A204.1 (cell line): ENCODE results near the gene AXIN2.

Experiments
- FAIRE-seq: peaks from 2 replicates; lab custom pipeline; 2012; peaks lifted over from hg19 to GRCh38; lab: Jason Lieb, UNC

The AXIN2 gene

DNA sequence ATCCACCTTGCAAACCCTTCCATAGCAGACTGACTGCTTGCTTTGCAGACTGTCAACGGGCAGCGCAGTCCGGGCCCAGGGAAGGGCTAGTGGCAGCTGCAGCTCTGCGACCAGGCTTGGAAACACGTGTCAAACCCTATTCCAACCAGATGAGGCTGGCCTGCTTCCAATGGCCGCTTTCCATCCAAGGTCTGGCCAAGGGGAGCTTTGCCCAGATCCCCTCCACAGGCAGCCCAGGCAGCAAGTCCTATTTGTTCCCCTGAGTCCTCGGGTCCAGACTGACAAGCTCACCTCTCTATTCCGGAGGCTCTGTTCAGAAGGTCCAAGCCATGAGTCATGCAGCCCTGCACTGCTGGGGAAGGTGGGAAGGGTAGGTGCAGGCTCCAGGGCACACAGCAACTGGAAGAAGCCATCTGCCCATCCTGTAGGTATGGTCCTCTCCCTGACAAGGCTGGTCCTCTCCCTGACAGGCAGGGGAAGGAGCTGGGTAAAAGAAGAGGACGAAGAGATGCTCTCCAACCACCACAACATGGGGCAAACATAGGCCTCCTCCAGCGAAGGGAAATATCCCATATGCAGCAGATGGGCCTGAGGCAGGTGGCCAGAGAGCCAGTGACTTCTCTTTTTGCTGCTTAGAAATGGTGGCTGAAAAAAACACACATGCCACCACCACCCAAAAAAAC is 22.6 kb upstream of the AXIN2 start:
- no peak for FAIRE-seq

DNA sequence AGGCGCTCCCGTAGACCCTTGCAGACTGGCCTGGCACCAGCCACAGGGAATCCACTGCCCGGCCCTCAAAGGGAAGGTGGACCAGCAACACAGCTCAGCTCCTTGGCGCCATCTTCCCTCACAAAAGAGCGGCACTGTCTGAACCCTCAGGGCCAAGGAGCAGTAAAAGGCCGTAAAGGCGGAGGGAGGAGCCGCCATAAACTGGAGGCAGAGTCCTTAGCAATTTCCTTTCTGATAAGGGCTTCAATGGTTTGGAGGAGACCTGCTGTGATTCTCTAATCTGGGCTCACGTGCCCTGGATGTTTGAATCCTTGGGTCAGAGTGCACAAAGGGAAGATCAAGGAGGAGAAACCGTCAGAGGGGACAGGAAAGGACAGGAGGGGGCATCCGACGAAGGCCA is 15.5 kb upstream of the AXIN2 start:
- FAIRE-seq, result no peak

DNA sequence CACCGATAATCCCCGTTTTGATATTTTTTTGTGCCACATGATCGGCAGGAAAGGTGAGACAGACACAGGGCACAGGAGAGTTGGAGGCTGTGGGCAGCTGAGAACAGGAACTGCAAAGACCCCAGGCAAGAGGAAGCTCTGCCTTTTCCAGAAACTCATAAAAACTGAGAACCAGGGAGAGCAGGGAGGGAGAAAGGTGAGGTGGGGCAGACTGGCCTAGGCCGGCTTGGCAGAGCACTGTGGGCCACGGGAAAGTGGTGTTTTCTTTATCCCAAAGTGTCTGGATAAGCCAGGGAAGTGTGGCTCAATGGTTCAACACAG is 11.8 kb upstream of the AXIN2 start:
- no peak for FAIRE-seq

DNA sequence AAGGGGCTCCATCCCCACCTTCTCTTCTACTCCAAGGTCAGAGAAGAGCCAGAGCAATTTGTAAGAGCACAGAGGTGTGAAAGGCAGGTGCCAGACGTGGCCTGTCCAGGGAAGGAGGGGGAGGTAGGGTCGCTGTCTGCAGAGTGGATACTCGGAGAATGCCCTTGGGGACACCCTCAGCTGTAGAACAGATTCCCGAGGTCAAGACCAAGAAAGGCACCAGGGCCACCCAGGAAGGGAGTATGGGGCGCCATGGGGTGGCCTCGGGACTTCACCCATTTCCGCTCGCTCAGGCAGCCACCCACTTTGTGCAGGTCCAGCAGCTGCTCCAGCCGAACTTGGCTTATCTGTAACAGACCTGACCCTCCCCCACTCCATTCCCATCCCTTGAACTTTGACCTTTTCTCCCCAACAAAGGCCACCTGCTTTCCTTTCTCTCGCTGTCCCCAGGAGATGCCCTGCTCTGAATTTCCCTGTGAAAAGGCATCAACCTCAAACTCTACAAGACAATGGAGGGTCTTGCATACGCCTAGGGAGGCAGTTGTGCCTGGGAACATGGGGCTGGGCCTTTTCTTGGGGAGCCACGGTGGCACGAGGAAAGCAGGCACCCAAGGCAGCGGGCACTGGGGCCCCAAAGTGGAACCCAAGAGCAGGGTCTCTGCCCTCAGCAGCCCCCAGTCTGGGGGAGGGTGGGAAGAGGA is 11.3 kb upstream of the AXIN2 start:
- FAIRE-seq, result no peak

DNA sequence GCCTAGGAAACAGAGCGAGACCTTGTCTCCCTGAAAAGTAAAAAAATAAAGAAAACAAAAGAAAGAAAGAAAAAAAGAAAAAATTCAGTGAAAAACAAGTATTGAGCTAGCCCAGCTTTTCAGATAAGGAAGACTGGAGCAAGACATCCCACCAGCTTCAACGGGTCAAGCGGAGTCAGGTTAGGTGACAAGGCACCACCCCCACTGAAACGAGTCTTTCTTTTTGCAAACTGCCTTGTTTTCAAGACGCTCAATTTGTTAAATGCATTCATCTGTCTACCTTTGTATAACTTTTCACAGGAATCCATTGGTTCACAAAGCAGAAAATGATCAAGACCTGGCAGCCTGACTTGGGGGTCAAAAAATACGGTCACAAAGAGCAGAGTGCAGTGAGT is 10.7 kb upstream of the AXIN2 start:
- FAIRE-seq, result no peak

DNA sequence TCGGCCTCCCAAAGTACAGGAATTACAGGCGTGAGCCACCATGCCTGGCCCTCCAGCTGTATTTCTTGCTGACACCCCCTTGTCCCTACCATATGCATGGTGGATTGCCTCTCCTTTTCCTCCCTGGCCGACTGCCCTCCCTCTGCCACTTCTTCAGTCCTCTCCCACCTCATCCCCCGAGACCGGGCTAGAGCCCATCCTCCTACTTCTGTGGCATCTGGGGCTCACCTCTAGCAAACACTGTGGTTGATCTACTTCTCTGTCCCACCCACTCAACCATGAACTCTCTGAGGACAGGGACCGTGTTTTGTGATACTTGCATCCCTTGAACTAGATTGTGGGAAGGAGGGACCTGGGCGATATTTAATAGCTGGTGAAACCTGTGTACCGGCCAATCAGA is 7.5 kb upstream of the AXIN2 start:
- no peak for FAIRE-seq

DNA sequence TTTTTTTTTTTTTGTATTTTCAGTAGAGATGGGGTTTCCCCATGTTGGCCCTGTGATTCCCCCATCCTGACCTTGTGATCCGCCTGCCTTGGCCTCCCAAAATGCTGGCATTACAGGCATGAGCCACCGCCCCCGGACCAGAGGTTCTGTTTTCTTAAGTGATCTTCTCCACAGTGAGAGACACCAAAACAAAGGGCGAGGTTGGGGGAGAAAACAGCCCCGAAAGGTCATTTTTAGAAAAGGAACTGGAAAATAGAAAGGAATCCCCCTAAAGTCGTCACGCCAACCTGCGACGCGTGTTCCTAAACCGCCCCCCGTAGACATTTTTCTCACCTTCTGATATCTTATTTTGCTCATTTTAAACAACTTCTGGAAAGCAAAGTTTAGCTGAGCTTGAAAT is 6.1 kb upstream of the AXIN2 start:
- no peak for FAIRE-seq

DNA sequence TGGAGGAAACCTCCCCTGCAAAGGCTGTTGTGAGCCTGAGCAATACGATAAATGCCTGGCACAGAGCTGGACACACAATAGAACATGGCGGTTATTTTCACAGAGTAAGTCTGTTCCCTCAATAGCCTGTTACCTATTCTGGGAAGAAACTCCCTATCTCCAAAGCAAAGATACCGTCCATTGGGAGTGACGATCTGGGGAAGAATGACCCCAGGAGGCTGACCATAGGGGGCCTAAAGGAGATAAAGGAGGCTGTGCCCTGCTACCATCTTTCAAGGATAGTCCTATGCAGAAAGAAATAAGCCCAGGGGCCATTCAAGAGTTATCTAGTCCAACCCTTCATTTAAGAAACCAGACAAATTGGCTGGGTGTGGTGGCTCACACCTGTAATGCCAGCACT is 4.1 kb upstream of the AXIN2 start:
- FAIRE-seq, result no peak

DNA sequence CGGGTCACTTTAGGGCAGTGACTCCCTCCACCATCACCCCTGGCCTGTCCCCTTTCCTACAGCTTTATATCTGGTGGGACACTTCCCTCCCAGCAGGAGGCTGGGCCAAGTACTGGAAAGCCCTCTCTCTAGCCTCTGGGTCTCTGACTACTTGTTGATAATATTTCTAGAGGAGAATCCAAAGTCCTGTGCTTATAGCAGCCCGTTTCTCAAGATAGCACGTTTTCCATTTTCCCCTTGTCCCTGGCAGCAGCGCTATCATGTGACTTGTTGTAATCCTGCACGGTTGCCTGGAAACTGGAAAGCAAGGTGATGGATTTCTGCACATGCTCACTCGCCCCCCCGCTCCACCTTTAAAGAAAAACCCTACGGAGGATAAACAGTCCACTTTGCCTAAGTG is 3.3 kb upstream of the AXIN2 start:
- FAIRE-seq, result no peak

DNA sequence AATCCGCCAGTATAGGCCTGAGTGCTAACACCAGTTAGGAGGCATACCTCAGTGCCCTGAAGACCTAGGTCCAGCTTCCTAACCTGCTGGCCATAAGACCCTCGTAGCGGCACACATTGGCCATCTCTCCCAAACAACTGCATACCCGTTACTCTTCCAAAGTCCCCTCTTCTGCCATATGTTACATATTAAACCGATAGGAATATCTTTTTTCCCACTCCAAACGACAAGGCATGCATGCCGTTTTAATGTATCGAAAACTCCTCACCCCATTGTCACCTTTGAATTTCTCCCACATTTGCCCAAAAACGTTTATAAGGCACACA is 721 bp upstream of the AXIN2 start:
- no peak for FAIRE-seq

DNA sequence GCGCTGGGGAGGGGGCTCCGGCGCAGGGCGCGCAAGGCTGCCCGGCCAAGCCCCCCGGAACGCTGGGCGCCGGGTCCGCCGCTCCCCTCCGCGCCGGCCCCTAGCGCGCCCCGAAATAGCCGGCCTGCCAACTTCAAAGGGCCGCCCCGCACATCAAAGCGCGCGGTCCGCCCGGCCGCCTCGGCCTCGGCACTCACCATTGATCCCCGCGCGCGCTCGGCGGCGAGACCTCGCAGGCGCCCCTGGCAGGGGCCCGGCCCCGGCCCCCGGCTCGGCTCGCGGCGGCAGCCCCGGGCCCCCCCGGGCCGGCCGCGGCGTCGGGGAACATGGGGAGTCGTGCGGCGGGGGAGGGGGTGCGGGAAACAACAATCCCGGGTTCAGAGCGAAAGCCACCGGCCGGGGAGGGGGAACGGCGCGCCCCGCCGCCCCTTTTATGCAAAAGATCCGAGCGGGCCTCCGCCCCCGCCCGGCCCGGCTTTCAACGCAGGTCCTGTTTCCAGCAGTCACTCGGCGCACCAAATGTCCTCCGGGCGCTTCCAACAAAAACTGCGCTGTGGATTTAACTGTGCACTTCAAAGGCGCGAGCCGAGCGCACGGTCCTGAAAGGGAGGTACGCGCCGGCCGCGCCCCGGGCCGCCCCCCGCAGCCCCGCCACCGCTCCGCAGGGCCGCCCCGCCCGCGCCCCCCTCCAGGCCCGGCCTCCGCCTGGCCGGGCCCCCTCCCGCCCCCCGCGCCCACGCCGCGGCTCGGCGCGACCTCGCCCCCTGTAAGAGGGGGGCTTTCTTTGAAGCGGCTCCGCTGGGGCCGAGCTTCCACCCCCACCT is 608 bp downstream of the AXIN2 start:
- no peak for FAIRE-seq

DNA sequence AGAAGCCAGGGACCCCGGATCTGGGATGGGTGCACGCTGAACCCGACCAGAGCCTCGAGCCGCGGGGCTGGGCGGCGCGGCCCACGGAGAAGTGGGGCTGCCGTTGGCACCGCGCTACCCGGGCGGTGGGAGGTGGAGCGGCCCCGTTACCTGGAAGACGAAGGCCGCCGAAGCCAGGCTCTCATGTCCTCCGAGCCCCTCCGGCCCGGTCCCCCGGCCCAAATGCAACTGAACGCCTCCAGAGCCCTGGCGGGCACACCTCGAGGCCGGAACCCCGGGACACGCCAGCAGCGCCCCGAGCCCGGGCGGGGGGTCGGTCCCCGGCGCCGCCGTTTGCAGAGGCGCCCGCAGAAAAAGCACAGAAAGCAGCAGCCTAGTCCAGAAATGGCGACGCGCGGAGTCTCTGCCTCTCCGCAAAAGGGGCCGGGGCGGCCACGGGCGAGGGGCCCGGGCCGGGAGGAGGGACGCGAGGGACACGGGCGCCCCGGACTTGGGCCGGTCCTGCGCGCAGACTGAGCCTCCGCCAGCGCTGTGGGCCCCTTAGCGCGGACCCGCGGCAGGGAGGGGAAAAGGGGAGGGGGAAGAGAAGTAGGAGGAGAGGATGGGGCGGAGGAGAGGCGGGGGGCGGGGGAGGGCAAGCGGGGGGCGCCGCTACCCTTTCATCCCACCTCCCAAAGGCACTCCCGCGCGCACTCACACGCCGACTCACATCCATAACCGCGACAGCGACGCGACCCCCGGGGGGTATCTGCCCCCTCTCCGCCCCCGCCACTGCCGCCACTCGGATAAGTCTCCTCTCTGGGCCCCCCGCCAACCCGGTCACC is 1.4 kb downstream of the AXIN2 start:
- no peak for FAIRE-seq

DNA sequence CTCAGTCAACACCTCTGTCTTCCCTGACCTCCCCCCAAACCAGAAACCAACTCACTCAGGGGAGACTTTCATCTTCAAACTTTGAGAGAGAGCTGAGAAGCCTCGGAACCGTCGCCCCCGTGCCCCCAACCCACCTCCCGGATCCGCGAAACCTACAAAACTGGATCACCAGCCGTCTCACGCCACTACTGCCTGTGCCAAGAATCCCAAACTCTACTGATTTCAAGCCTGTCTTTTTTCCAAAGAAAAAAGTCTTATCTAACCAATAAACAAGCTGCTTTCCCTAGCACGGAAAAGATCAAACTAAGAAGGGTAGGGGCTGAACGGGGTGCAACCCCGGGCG is 2.0 kb downstream of the AXIN2 start:
- FAIRE-seq, result no peak

DNA sequence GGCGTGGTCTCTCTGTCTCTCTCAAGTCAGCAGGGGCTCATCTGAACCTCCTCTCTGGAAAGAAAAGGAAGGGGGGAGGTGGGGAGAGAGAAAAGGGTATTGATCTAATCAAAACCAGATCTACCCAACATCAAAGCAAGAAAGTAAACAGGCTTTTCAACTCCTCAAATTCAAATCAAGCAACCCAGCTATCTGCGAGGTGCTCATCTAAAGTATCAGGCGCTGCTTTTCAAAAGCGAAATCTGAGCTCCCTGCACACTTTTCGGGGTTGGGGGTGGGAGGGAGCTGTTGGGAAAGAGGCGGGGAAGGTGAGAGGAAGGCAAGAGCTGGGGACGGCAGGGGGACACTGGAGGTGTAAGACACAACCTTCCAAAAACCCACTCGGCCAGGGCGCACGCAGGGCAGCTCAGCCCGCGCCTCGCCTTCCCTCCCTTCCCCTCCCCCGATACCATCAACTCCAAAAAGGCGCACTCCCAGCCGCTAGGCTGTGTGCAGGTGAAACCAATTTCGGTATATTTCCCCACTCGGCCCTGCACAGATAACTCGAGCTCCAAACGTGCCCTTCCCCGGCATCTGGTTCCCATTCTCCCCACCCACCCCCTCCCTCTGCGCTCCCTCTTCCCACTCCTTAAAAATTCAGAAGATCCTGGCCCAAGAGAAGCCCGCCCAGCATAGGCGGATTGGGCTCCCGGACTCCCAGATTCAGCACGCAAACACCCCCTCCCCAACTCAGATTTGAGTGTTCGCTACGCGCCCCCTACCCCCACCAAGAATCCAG is 2.6 kb downstream of the AXIN2 start:
- no peak for FAIRE-seq

DNA sequence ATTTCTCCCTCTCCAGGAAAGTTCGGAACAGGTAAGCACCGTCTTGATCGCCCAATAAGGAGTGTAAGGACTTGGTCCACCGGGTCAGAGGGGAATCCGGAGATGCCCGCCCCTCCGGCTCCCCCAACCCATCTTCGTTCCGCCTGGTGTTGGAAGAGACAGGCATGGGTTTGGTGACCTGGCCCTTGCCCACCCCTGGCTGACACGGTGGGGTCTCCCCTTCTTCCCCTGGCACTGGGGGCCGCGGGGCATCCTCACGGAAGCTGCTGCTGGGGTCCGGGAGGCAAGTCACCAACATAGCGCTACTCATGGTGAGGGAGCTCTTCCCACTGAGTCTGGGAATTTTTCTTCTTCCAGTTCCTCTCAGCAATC is 3.2 kb downstream of the AXIN2 start:
- no peak for FAIRE-seq

DNA sequence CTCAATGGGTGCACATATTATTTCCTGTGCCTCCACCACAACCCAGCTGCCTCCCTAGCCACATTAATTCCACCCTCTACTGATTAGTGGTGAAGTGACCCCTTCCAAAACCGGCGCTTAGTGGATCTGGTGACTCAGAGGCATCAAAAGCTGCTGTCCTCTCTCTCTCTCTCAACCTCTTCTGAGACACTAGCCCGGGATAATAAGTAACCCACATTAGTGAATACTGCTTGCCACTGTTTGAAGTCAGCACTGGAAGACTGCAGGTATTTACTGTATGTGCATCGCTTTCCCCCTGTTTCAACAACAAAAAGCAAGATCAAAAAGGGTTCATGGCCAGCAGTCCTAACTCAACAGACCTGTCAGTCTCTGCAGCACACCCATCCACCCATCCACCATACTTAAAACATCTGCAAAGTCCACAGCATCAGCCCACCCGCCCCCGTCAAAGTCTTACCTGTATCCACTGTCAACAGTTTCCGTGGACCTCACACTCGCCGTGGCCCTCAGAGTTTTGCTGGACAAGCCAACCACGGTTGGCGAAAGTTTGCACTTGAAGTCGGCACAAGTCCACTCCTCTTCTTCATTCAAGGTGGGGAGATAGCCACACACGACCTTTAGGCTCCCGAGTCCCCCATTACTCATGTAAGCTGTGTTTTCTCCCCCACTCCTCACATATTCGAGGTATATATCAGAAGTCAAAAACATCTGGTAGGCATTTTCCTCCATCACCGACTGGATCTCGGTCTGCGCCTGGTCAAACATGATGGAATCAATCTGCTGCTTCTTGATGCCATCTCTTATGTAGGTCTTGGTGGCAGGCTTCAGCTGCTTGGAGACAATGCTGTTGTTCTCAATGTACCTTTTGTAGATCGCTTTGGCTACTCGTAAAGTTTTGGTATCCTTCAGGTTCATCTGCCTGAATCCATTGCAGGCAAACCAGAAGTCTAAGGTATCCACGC is 3.8 kb downstream of the AXIN2 start:
- FAIRE-seq, result no peak

DNA sequence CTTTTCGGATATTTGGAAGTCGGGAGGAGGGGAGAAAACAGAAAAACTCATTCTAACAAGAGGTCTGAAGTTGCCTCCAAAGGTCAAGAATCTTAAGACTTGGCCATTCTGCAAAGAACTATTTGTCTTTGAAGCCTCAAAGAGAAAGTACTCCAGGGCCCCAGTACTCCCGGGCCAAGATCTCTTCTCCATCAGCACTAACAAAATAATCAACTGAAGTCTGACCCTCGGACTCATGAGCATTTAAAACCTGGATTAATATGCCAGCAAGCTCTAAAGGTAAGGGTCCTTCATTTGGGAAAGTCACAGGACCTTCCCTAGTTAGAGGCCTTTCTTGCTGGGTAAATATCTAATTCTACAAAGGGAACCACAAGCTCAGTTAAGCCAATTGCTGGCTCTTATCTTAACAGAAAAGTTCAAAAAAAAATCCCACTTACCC is 4.5 kb downstream of the AXIN2 start:
- FAIRE-seq, result no peak

DNA sequence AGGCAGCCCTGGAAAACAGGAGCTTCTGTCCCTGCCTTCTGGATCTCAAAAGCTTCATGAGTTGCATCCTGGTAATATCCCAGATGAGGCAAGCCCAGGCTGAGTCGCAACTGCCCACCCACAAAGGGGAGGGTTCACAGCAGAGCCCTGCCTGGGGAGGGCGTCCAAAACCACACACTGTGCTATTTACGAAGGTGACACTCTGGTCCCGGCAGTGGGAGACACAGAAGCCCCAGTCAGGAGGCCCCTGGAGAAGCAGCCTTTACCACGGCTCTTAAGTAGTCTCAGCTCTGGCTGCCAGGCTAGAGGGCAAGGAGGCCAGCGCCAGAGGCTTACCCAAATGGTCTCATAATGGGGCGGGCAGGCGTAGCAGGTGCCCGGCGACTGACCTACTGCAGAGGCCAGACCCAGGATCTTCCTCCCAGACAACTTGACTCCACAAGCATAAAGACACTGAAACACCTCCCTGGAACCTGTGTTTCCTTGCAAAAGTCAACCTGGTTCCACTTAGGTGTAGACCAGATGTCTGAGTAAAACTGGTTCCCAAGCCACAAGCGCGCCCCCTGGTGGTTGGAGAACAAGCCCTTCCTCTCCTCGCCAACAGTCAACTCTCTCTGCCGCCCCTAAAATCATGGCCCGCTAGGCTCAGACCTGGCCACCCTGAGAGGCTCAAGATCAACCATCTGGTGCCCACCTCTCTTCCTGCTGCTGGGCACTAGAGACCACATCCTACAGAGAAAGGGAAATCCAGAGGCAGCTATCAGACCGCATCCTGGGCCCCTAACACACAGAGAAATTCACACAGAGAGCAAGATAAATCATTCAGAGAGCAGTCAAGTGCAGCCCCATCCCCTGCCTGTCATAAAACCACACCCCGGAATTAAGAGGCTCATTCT is 5.2 kb downstream of the AXIN2 start:
- FAIRE-seq, result no peak

DNA sequence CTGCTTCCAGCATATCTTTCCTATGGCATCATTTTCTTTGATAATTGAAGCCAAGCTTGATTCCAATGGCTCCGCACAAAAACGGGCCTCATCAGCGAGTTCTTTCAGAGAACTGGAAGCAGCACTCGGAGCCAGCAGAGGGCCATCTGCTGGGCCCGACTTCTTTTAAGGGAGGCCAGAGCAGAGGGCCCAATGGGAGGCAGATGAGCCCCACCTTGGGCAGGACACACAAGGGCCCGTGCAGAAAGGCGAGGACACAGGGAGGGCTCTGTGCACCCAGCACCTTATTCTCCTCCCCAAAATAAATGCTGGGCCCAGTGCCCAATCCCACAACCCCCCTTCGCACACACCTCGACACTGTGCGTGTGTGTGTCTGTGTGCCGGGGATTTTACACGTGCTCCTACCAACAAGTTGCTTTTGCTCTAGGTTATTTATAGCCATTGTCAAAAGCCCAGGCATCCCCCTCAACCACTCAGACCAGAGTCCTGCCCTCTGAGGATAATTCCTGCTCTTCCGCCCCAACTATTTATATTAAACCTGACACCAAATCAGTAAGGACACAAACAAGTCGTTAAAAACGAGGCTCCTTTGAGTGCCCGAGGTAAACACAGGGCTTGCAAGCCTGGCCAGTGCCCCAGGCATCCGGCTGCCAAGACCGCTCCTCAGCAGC is 6.8 kb downstream of the AXIN2 start:
- no peak for FAIRE-seq
